ENCODE data around the gene FGF12. TPM values are rescaled to one million over a fixed set of nuclear protein-coding genes. Genes with fewer than 3 reads are reported as not detected.

The FGF12 gene
- total RNA-seq, 1 donor from 2014 or later = 136 TPM

DNA sequence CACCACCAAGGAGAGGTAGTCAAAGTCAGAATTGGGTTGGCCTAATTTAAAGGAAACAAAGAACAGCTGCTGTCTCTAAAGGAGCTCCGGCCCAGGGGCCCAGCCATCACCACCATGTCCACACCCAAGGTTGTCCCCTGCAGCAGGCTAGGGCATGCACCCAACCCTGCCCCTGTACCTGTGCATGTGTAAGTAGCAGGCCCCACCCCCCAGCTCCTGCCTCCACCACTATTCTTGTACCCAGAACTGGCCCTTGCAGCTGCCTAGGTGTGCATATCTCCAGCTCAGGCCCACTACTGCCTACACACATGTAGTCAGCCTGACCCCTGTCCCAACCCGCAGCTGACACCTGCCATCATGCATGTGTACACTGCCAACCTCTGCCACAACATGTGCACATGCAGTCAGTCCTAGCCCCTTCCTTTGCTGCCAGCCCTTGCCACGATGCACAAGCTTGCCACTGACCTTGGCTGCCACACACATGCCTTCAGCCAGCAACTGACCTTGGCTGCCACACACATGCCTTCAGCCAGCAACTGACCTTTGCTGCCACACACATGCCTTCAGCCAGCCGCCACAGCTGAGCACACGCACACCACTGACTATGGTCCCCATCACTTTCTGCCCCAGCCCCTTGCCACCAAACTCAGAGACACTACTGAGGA lies 39.7 kb downstream of the FGF12 start:
- FAIRE-seq (no peak), DNase-seq (ENCODE audit: low spot score in 2 of 2) (no peak)

- no peak for DNase-seq (ENCODE audit: low spot score in 2 of 2)
- FAIRE-seq = no peak
Observed at GRCh38 chr3:192685801-192686200, 41.5 kb downstream of the FGF12 start.

- FAIRE-seq = no peak
- DNase-seq (ENCODE audit: low spot score in 2 of 2) = no peak
Observed at GRCh38 chr3:192684151-192684550, 43.2 kb downstream of the FGF12 start.

- no peak for FAIRE-seq
Observed at GRCh38 chr3:192675958-192676649, 51.2 kb downstream of the FGF12 start.

GRCh38 chr3:192655628-192656027 lies 71.7 kb downstream of the FGF12 start:
- FAIRE-seq (no peak), DNase-seq (ENCODE audit: low spot score in 2 of 2) (no peak)

More at GRCh38 chr3:192675958-192676649, 51.2 kb downstream of the FGF12 start:
- DNase-seq (ENCODE audit: low spot score in 2 of 2) = no peak

DNA sequence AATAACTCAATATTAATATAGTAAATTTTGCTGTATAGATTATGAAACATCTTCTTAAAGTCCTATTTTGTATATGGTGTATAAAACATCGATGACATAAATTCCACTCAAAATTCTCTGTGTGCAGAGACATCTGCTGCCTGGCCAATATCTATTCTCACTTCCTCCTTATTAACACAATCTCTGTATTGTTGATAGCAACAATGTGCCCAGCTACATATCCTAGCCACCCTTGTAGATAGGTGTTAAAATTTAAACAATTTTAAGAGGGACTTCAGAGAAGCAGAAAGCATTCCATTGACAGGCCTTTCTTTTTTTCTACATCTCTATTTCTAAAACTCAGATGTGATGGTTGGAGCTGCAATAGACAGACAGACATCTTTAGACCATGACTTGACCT lies 72.3 kb downstream of the FGF12 start:
- FAIRE-seq (no peak), DNase-seq (ENCODE audit: low spot score in 2 of 2) (no peak)

DNA sequence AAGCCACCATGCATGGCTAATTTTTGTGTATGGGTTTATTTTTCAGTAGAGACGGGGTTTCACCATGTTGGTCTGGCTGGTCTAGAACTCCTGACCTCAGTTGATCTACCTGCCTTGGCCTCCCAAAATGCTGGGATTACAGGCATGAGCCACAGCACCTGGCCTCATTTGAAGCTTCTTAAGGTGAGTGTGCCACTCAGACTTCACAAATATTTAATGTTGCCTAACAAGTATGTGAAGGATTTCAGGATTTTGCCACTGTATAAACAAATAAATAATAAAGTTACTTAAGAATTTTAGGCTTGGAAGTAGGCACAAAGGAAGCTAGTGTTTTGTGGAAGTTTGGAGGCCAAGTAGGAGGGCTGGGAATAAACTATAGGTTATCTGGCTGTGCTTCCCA lies 73.5 kb downstream of the FGF12 start:
- DNase-seq (ENCODE audit: low spot score in 2 of 2) (no peak), FAIRE-seq (no peak)

DNA sequence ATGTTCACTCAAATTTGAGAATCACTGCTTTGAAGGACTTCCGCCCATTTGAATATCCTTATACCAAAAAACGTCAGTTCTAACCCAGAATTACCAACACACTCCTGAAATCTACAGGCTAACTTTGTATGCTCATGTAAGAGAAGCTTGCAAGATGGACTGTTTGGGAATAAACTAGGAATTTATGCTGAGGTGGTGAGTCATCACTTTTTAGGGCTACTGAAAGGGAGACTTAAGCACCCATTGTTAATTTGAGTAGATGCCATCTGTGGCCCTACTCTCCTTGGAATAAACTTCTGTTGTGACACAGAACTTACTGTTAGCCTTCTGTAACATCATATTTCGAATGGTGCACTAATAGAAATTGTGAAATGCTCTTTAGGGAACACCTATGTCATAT lies 74.6 kb downstream of the FGF12 start:
- FAIRE-seq (no peak), DNase-seq (ENCODE audit: low spot score in 2 of 2) (no peak)

DNA sequence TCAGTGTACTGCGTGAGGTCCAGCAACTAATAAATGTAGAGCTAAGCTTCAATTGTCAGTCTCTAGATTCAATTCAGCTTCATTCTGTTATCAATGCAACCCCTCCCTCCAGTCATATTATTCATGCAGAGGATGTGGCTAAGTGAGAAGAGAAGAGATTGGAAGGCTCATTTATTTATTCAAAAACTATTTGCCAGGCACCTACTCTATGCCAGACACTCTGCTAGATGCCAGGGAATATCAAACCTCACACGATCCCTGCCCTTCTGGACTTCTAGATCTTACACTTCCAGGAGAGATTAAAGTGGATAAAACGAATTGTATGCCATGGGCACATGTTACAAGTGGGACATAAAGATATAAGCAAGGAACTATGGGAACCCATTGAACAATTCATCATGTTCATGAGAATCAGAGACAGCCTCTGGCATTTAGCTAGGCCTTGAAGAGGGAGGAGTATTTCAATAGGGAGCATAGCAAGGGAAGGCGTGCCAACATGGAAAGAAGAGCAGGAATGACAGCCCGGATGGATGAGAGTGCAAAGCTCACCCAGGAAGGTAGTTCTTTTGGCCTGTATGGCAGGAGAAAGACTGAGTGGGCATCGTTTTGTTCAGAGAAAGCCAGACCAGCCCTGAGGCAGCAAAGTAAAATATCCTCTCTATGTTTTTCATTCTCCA lies 75.4 kb downstream of the FGF12 start:
- no peak for DNase-seq (ENCODE audit: low spot score in 2 of 2)
- no peak for FAIRE-seq

DNA sequence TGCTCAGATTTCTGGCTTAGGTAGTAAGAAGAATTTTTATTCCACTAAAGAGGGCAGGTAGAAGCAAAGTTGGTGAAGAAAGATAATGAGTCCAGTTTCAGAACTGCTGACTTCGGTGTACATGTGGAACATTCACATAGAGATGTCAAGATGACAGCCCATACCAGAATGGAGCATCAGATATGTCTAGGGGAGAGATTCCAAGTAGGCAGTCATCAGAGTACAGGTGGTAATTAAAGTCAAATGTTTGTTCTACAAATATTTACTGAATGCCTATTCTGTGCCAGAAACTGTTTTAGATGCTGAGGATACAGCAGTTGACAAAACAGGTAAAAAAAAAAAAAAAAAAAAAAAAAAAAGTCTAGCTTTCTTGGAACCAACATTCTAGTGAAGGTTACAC lies 81.9 kb downstream of the FGF12 start:
- DNase-seq (ENCODE audit: low spot score in 2 of 2) (no peak), FAIRE-seq (no peak)

DNA sequence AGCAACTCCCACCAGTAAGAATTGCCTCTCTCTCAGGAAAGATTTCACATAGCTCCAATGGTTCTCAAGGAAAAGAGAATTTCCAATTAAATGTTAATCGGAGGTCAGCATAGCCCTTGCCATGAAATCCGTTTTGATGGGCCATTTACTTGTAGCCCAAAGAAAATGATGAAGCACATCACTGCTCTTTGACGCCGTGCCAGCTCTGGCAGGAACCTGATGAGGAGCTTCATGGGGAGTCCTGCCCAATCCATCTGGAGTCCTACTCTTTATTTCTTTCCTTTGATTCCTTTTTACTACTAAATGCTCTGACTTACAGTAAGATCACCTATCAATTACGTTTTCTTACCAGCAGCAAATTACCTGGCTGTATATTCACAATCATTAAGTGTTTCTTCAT lies 84.7 kb downstream of the FGF12 start:
- FAIRE-seq (no peak), DNase-seq (ENCODE audit: low spot score in 2 of 2) (no peak)

DNA sequence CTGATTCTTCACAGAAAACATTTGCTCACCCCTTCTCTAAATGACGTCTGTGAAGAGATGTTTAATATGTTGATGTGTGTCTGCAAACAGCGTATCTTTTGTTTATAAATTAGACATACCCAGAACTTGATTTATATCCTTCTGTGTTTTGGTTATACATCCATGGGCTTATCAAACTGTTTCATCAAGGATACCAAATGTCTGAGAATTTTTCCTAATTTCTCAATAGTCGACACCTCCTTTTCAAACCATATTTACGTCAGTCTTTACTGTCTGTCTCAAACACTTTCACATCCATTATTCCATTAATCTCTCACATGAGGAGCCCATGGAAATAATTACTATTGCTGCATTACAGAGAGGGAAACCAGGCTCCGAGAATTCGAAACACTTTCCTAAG lies 85.4 kb downstream of the FGF12 start:
- FAIRE-seq (no peak), DNase-seq (ENCODE audit: low spot score in 2 of 2) (no peak)

GRCh38 chr3:192639987-192640386 lies 87.4 kb downstream of the FGF12 start:
- DNase-seq (ENCODE audit: low spot score in 2 of 2) (no peak), FAIRE-seq (no peak)

DNA sequence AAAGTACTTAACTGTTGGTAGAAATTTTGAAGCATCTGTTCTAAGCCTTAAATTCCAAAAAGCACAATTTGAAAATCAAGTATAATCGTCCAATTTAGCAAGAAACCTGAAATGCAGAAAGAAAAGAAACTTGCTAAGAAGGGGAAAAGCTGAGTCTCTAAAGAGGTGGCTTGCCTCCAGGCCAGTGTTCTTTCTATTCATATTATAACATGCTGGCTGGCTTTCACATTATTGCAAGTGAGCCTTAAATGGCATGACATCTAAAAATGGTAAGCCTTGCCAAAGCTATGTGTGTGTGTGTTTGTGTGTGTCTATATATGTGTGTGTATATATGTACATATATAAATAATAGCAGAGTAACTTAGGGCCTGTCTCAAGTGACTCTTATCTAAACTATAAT lies 89.5 kb downstream of the FGF12 start:
- FAIRE-seq (no peak), DNase-seq (ENCODE audit: low spot score in 2 of 2) (no peak)

- DNase-seq (ENCODE audit: low spot score in 2 of 2) = no peak
- no peak for FAIRE-seq
Observed at GRCh38 chr3:192636517-192637444, 90.6 kb downstream of the FGF12 start.

- FAIRE-seq (no peak), DNase-seq (ENCODE audit: low spot score in 2 of 2) (no peak)
Observed at GRCh38 chr3:192629429-192629828, 97.9 kb downstream of the FGF12 start.

DNA sequence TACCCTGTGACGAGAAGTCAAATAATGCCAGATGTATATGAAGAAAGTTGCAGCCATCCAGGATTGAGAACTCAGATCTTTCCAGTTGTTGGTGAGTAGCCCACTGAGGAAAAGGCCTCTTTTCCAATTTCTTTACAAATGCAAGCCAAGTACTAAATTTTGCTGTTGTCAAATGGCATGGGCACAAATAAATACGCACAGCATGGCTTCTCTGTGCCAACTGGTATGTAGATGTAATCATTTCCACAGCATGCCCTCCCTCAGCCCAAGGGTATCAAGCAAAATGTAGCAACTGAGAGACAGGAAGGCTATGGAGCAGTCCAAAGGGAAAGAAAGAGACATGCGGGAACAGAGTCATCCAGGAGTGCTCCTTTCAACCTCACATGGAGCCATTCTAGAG lies 105.4 kb downstream of the FGF12 start:
- FAIRE-seq (no peak), DNase-seq (ENCODE audit: low spot score in 2 of 2) (no peak)

GRCh38 chr3:192620275-192620674 lies 107.1 kb downstream of the FGF12 start:
- no peak for DNase-seq (ENCODE audit: low spot score in 2 of 2)
- no peak for FAIRE-seq

GRCh38 chr3:192611411-192611810 lies 115.9 kb downstream of the FGF12 start:
- no peak for FAIRE-seq
- DNase-seq (ENCODE audit: low spot score in 2 of 2) = no peak

DNA sequence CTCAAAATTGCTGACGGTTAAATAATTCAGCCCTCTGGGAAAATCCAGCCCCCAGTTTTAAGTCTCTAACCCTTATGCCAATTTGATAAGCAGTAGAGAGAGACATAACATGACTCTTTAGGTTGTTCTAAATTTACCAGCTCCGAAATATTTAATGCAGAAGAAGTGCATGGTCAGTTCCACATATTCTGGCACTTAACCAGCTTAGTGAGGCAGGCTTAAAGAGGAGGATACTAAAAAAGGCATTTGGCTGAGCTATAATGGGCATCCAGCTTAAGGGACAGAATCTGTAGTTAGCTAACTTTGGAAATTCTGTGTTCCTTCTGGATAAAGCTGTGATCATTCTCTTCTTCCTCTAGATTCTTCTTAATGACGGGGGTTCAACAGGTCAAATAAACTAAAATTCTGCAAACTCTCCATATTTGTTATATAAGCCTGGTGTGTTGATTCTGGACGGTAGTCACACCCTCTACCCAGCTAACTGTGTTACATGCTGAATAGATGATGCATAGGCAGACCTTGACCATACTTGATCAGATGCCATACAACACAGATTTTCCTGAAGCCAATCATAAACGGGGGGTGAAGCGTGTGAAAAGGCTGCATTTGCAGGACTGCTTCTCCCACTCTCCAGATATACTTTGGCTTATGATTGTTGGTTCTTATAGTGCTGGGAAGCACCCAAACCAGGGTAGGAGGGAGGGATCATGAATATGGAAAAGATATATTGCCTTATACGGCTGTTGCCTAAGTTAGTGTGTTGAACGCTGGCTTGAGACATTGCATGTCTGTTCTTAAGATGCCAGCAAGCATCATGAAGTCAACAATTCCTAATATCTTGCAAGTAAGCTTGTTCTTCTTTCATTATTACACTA lies 118.4 kb downstream of the FGF12 start:
- no peak for FAIRE-seq
- no peak for DNase-seq (ENCODE audit: low spot score in 2 of 2)

All from frontal cortex (tissue), 4 donors.